K562 (cell line): ENCODE measurements around the gene SDC3.

ENCODE experiments used
- ESRRA ChIP-seq: fragments of 450-650 bp; IDR thresholded peaks from 2 replicates; pipeline ENCODE4 v1.6.1; 2014; ENCODE audit warnings: low read depth, mild to moderate bottlenecking, moderate library complexity, borderline replicate concordance
- NR2C2 ChIP-seq, 2 experiments: fragments of 200-800 bp in 1 of 2; sonication (Bioruptor generic) in 1 of 2; sonication (generic) in 1 of 2; formaldehyde crosslinking in 1 of 2; IDR thresholded peaks; 2 replicates each; pipeline versions ENCODE4 v1.6.1 to v1.8.0; 2016 to 2022; ENCODE audit warnings: mild to moderate bottlenecking in 1 of 2, missing compliant biosample characterization in 1 of 2, missing genetic modification characterization in 1 of 2, missing genetic modification reagents in 1 of 2
- RCOR1 ChIP-seq, 2 experiments: IDR thresholded peaks; 2 replicates each; pipeline ENCODE4 v1.6.1; 2012; ENCODE audit warnings: low read depth in 2 of 2, low read length in 2 of 2, borderline replicate concordance in 1 of 2, improper control_type of control experiment in 1 of 2
- ZBTB8A ChIP-seq: fragments of 450-650 bp; IDR thresholded peaks from 2 replicates; pipeline ENCODE4 v1.6.1; 2018; ENCODE audit warnings: mild to moderate bottlenecking, moderate library complexity; ENCODE audit not compliant: partially characterized antibody
- TF ChIP-seq, protein P1 (sequence below), 3 experiments: IDR thresholded peaks in 2 of 3; conservative IDR thresholded peaks in 1 of 3; 2 replicates each; pipeline ENCODE4 v1.5.1; 2011 to 2012; ENCODE audit warnings: low read length in 3 of 3, mild to moderate bottlenecking in 3 of 3, control low read depth in 2 of 3, improper control_type of control experiment in 1 of 3, inconsistent platforms in 1 of 3, low read depth in 1 of 3, mixed read lengths in 1 of 3, moderate library complexity in 1 of 3; ENCODE audit not compliant: insufficient read depth in 2 of 3

DNA sequence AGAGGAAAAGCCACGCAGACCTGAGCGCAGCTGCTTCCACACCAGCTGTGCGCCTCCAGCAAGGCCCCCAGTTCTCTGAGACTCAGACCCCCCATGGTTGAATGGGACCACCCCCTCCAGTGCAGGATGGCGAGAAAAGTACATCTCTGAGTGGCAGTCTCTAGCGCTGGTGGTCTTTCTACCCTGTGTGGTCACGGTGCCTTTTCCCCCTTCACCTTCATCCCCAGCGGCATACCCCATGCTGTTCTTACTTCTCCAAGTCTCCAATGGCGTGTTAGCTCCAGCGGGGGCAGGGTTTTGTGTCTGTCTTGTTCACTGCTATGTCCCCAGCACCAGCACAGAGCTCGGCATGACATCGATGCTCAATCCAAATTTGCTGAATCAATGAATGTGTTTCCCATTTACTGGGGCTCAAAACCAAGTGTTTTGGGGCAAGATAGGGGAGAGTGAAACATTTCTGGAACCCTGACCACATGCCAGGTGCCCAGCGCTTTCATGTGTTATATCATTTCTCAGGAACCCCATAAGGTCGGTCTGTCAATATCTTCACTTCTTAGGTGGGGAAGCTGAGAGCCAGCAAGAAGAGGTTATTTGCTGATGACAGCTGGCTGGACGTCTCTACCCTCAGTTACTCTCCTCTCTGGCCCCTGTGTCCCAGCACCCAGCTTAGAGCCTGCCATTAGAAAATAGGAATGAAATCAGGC is 959 bp upstream of the SDC3 start:
- TF ChIP-seq ESRRA (no peak), ZBTB8A (no peak), NR2C2 (CRISPR knock-in tag; IDR thresholded peaks at IDR 0.05) (no peak), NR2C2 (tag; IDR thresholded peaks at IDR 0.05) (no peak), RCOR1 (IDR thresholded peaks at IDR 0.05; ENCODE audit: borderline replicate concordance in 1 of 2, low read depth in 2 of 2, low read length in 2 of 2) (0 out of 4 replicates have a peak, but pooled peaks of 1 of the 2 experiments have one; percentile 2)
- TF ChIP-seq, protein P1, sequence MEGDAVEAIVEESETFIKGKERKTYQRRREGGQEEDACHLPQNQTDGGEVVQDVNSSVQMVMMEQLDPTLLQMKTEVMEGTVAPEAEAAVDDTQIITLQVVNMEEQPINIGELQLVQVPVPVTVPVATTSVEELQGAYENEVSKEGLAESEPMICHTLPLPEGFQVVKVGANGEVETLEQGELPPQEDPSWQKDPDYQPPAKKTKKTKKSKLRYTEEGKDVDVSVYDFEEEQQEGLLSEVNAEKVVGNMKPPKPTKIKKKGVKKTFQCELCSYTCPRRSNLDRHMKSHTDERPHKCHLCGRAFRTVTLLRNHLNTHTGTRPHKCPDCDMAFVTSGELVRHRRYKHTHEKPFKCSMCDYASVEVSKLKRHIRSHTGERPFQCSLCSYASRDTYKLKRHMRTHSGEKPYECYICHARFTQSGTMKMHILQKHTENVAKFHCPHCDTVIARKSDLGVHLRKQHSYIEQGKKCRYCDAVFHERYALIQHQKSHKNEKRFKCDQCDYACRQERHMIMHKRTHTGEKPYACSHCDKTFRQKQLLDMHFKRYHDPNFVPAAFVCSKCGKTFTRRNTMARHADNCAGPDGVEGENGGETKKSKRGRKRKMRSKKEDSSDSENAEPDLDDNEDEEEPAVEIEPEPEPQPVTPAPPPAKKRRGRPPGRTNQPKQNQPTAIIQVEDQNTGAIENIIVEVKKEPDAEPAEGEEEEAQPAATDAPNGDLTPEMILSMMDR (IDR thresholded peaks at IDR 0.05 in 2 of 3, conservative IDR thresholded peaks at IDR 0.05 in 1 of 3; ENCODE audit: insufficient read depth in 2 of 3, low read depth in 1 of 3, low read length in 3 of 3): peak in 2 of 3 experiments; percentile 8 to 26; a peak in 1 of 6 replicates
